WTC11 (cell line): ENCODE data around the gene TRIP11. TPM values are rescaled to one million over a fixed set of nuclear protein-coding genes. Genes with fewer than 3 reads are reported as not detected.

Source experiments
- ATAC-seq: fragments of 200-7000 bp; cut with Tn5 transposase; 2 replicates; pipeline ENCODE4 v1.10.0; 2021; ENCODE audit warnings: mild to moderate bottlenecking, moderate library complexity
- CTCF ChIA-PET: fragments of 300-600 bp; sonication (Branson Sonifier 250); formaldehyde crosslinking; loops from one replicate; lab custom pipeline; 2021; ENCODE audit warnings: antibody characterized with exemption; lab: Charles Lee
- POLR2A ChIA-PET: fragments of 350-600 bp; sonication (Branson Sonifier 250); formaldehyde crosslinking; loops from one replicate; lab custom pipeline; 2021; ENCODE audit warnings: antibody characterized with exemption; lab: Charles Lee
- DNase-seq: peaks from one replicate; pipeline ENCODE4 v3.0.0; 2021; ENCODE audit warnings: low spot score
- H3K27ac Mint-ChIP-seq: 2 replicates; pipeline ENCODE4 v1.8.0; 2021; ENCODE audit warnings: mixed read lengths
- H3K27me3 Mint-ChIP-seq: 2 replicates; pipeline ENCODE4 v1.8.0; 2021; ENCODE audit warnings: low read depth, mild to moderate bottlenecking, moderate library complexity, mixed read lengths
- H3K36me3 Mint-ChIP-seq: 2 replicates; pipeline ENCODE4 v1.8.0; 2021; ENCODE audit warnings: mixed read lengths
- H3K4me1 Mint-ChIP-seq: 2 replicates; pipeline ENCODE4 v1.8.0; 2022; ENCODE audit warnings: mixed read lengths
- H3K4me3 Mint-ChIP-seq: 2 replicates; pipeline ENCODE4 v1.8.0; 2021; ENCODE audit warnings: mild to moderate bottlenecking, moderate library complexity, mixed read lengths
- H3K9me3 Mint-ChIP-seq: 2 replicates; pipeline ENCODE4 v1.8.0; 2021; ENCODE audit warnings: mixed read lengths
- CREB1 ChIP-seq: sonication (generic); formaldehyde crosslinking; IDR thresholded peaks from 2 replicates; pipeline ENCODE4 v1.8.0; 2023; ENCODE audit warnings: mild to moderate bottlenecking, missing genetic modification reagents
- E2F5 ChIP-seq: sonication (generic); formaldehyde crosslinking; IDR thresholded peaks from 2 replicates; pipeline ENCODE4 v1.8.1; 2022; ENCODE audit warnings: mild to moderate bottlenecking, moderate library complexity, missing genetic modification reagents
- EMX1 ChIP-seq: fragments of 250-450 bp; sonication (Bioruptor Pico); IDR thresholded peaks from 2 replicates; pipeline ENCODE4 v1.8.0; 2021; ENCODE audit warnings: mild to moderate bottlenecking
- ESRRA ChIP-seq: sonication (generic); formaldehyde crosslinking; IDR thresholded peaks from 2 replicates; pipeline ENCODE4 v1.8.1; 2022; ENCODE audit warnings: mild to moderate bottlenecking, missing genetic modification reagents, borderline replicate concordance
- ETV6 ChIP-seq: sonication (generic); formaldehyde crosslinking; IDR thresholded peaks from 2 replicates; pipeline ENCODE4 v1.8.1; 2022; ENCODE audit warnings: mild to moderate bottlenecking, missing genetic modification reagents
- FOXK1 ChIP-seq: sonication (generic); formaldehyde crosslinking; IDR thresholded peaks from 2 replicates; pipeline ENCODE4 v1.8.0; 2022; ENCODE audit warnings: mild to moderate bottlenecking, moderate library complexity, missing genetic modification reagents
- GTF2I ChIP-seq: fragments of 250-450 bp; sonication (Bioruptor Pico); conservative IDR thresholded peaks from 2 replicates; pipeline ENCODE4 v1.4.0; 2021; ENCODE audit warnings: mild to moderate bottlenecking
- HMGA2 ChIP-seq: fragments of 250-450 bp; sonication (Bioruptor Pico); IDR thresholded peaks from 2 replicates; pipeline ENCODE4 v1.4.0; 2021; ENCODE audit warnings: mild to moderate bottlenecking, moderate library complexity
- JUN ChIP-seq: sonication (generic); formaldehyde crosslinking; IDR thresholded peaks from 2 replicates; pipeline ENCODE4 v1.8.0; 2023; ENCODE audit warnings: mild to moderate bottlenecking, missing genetic modification reagents
- NFATC4 ChIP-seq: fragments of 250-450 bp; sonication (Bioruptor Pico); IDR thresholded peaks from 2 replicates; pipeline ENCODE4 v1.9.0; 2021; ENCODE audit warnings: mild to moderate bottlenecking
- OVOL2 ChIP-seq: fragments of 250-450 bp; sonication (Bioruptor Pico); IDR thresholded peaks from 2 replicates; pipeline ENCODE4 v1.9.0; 2021; ENCODE audit warnings: mild to moderate bottlenecking, borderline replicate concordance
- PRRX2 ChIP-seq: fragments of 250-450 bp; sonication (Bioruptor Pico); IDR thresholded peaks from 2 replicates; pipeline ENCODE4 v1.8.0; 2021; ENCODE audit warnings: mild to moderate bottlenecking
- RORB ChIP-seq: fragments of 250-450 bp; sonication (Bioruptor Pico); IDR thresholded peaks from 2 replicates; pipeline ENCODE4 v1.9.0; 2021; ENCODE audit warnings: mild to moderate bottlenecking
- SOX15 ChIP-seq: fragments of 250-450 bp; sonication (Bioruptor Pico); IDR thresholded peaks from 2 replicates; pipeline ENCODE4 v1.9.0; 2021; ENCODE audit warnings: mild to moderate bottlenecking
- TCF7 ChIP-seq: sonication (generic); formaldehyde crosslinking; IDR thresholded peaks from 2 replicates; pipeline ENCODE4 v1.8.0; 2022; ENCODE audit warnings: mild to moderate bottlenecking, low read depth, missing genetic modification reagents, moderate library complexity
- ZNF121 ChIP-seq: sonication (generic); formaldehyde crosslinking; IDR thresholded peaks from 2 replicates; pipeline ENCODE4 v1.8.0; 2023; ENCODE audit warnings: missing genetic modification reagents
- ZNF423 ChIP-seq: fragments of 250-450 bp; sonication (Bioruptor Pico); IDR thresholded peaks from 2 replicates; pipeline ENCODE4 v2.1.2; 2022; ENCODE audit warnings: mild to moderate bottlenecking, moderate library complexity
- total RNA-seq: library from RNA; stranded (reverse); gene quantifications from 3 replicates; pipeline ENCODE4 v1.2.3, GENCODE V29; 2021
- TF ChIP-seq, protein P1 (sequence below): sonication (generic); formaldehyde crosslinking; IDR thresholded peaks from 2 replicates; pipeline ENCODE4 v1.8.0; 2022; ENCODE audit warnings: mild to moderate bottlenecking, missing genetic modification reagents
- TF ChIP-seq, protein P2 (sequence below): fragments of 250-450 bp; sonication (Bioruptor Pico); IDR thresholded peaks from 2 replicates; pipeline ENCODE4 v1.8.0; 2021; ENCODE audit warnings: mild to moderate bottlenecking
- TF ChIP-seq, protein P3 (sequence below): fragments of 250-450 bp; sonication (Bioruptor Pico); IDR thresholded peaks from 2 replicates; pipeline ENCODE4 v1.9.0; 2021; ENCODE audit warnings: mild to moderate bottlenecking, borderline replicate concordance

The TRIP11 gene
- total RNA-seq, 1 experiment from 2014 or later = 34.4 TPM

- ATAC-seq (no peak), DNase-seq (no peak)
- Mint-ChIP-seq H3K36me3 (peaks cover 39% of the 10 kb centered on the region), H3K9me3 (peaks cover 18% of the 10 kb centered on the region), H3K27me3 (no peaks in the 10 kb centered on the region; the same call in 1 of the 2 replicates), H3K4me3 (no peak overlapping the region), H3K27ac (no peak overlapping the region), H3K4me1 (peaks cover 7% of the 10 kb centered on the region)
- ChIA-PET CTCF (interaction anchor here (0.7 kb wide), 2 partner anchors 26 to 1923 kb away, joined by 3 to 5 read pairs; no protein-coding TSS in a partner anchor), POLR2A (no interaction called here)
- TF ChIP-seq FOXK1 (CRISPR knock-in tag) (no peak), GTF2I (CRISPR knock-in tag) (0 out of 2 replicates have a peak, but pooled peaks have one; percentile 23)
Measured at GRCh38 chr14:92033433-92033832, 6.4 kb downstream of the TRIP11 start.

GRCh38 chr14:92026548-92027190 is 13.2 kb downstream of the TRIP11 start:
- no peak for ATAC-seq
- H3K4me3 Mint-ChIP-seq = no peak overlapping the region

More at GRCh38 chr14:92026548-92027190, 13.2 kb downstream of the TRIP11 start:
- Mint-ChIP-seq H3K4me1 (no peaks in the 10 kb centered on the region), H3K9me3 (no peaks in the 10 kb centered on the region), H3K36me3 (peaks cover 12% of the 10 kb centered on the region), H3K27ac (peak overlapping the region; percentile 23; the same call in 1 of the 2 replicates), H3K27me3 (no peaks in the 10 kb centered on the region)
- DNase-seq = no peak
- ChIA-PET POLR2A (no interaction called here), CTCF (no interaction called here)
- TF ChIP-seq E2F5 (no peak), HMGA2 (CRISPR knock-in tag) (no peak), NFATC4 (no peak), OVOL2 (CRISPR knock-in tag) (no peak), SOX15 (no peak), ESRRA (CRISPR knock-in tag) (no peak), TCF7 (CRISPR knock-in tag) (no peak), ZNF121 (CRISPR knock-in tag) (no peak), GTF2I (CRISPR knock-in tag) (no peak), RORB (no peak), ETV6 (no peak), JUN (CRISPR knock-in tag) (no peak), ZNF423 (CRISPR knock-in tag) (no peak), EMX1 (no peak), PRRX2 (CRISPR knock-in tag) (no peak), FOXK1 (CRISPR knock-in tag) (no peak), CREB1 (CRISPR knock-in tag) (no peak)
- TF ChIP-seq, protein P1, sequence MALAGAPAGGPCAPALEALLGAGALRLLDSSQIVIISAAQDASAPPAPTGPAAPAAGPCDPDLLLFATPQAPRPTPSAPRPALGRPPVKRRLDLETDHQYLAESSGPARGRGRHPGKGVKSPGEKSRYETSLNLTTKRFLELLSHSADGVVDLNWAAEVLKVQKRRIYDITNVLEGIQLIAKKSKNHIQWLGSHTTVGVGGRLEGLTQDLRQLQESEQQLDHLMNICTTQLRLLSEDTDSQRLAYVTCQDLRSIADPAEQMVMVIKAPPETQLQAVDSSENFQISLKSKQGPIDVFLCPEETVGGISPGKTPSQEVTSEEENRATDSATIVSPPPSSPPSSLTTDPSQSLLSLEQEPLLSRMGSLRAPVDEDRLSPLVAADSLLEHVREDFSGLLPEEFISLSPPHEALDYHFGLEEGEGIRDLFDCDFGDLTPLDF (CRISPR knock-in tag) = no peak
- TF ChIP-seq, protein P2, sequence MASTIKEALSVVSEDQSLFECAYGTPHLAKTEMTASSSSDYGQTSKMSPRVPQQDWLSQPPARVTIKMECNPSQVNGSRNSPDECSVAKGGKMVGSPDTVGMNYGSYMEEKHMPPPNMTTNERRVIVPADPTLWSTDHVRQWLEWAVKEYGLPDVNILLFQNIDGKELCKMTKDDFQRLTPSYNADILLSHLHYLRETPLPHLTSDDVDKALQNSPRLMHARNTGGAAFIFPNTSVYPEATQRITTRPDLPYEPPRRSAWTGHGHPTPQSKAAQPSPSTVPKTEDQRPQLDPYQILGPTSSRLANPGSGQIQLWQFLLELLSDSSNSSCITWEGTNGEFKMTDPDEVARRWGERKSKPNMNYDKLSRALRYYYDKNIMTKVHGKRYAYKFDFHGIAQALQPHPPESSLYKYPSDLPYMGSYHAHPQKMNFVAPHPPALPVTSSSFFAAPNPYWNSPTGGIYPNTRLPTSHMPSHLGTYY (CRISPR knock-in tag) = no peak
- TF ChIP-seq, protein P3, sequence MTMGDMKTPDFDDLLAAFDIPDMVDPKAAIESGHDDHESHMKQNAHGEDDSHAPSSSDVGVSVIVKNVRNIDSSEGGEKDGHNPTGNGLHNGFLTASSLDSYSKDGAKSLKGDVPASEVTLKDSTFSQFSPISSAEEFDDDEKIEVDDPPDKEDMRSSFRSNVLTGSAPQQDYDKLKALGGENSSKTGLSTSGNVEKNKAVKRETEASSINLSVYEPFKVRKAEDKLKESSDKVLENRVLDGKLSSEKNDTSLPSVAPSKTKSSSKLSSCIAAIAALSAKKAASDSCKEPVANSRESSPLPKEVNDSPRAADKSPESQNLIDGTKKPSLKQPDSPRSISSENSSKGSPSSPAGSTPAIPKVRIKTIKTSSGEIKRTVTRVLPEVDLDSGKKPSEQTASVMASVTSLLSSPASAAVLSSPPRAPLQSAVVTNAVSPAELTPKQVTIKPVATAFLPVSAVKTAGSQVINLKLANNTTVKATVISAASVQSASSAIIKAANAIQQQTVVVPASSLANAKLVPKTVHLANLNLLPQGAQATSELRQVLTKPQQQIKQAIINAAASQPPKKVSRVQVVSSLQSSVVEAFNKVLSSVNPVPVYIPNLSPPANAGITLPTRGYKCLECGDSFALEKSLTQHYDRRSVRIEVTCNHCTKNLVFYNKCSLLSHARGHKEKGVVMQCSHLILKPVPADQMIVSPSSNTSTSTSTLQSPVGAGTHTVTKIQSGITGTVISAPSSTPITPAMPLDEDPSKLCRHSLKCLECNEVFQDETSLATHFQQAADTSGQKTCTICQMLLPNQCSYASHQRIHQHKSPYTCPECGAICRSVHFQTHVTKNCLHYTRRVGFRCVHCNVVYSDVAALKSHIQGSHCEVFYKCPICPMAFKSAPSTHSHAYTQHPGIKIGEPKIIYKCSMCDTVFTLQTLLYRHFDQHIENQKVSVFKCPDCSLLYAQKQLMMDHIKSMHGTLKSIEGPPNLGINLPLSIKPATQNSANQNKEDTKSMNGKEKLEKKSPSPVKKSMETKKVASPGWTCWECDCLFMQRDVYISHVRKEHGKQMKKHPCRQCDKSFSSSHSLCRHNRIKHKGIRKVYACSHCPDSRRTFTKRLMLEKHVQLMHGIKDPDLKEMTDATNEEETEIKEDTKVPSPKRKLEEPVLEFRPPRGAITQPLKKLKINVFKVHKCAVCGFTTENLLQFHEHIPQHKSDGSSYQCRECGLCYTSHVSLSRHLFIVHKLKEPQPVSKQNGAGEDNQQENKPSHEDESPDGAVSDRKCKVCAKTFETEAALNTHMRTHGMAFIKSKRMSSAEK (CRISPR knock-in tag) = no peak
